GM18867 (cell line): Measurements from ENCODE around the gene LRRC43.
"Not testable (repeated sequence)": the region's sequence is repeated elsewhere in the genome, so short reads cannot be mapped to it uniquely, and the experiment has no call there.

ENCODE experiments used
- ATAC-seq: cut with Tn5 transposase; IDR thresholded peaks from one replicate; pipeline ENCODE4 v1.9.1; 2021; ENCODE audit warnings: mild to moderate bottlenecking, moderate library complexity; ENCODE audit not compliant: unreplicated experiment

The LRRC43 gene

GRCh38 chr12:122189626-122190475 lies 6.9 kb downstream of the LRRC43 start:
- no peak for ATAC-seq

- peak; percentile 49 for ATAC-seq
Measured at GRCh38 chr12:122190842-122191668, 8.1 kb downstream of the LRRC43 start.

- ATAC-seq: no peak
Measured at GRCh38 chr12:122192441-122192840, 9.5 kb downstream of the LRRC43 start.

GRCh38 chr12:122194804-122195203 lies 11.9 kb downstream of the LRRC43 start:
- no peak for ATAC-seq

- no peak for ATAC-seq
Measured at GRCh38 chr12:122195405-122195804, 12.5 kb downstream of the LRRC43 start.

- peak; percentile 36 for ATAC-seq
Measured at GRCh38 chr12:122197612-122197966, 14.7 kb downstream of the LRRC43 start.

GRCh38 chr12:122199484-122200355 lies 16.8 kb downstream of the LRRC43 start:
- ATAC-seq: no peak

GRCh38 chr12:122200541-122201175 lies 17.7 kb downstream of the LRRC43 start:
- no peak for ATAC-seq

- no peak for ATAC-seq
Measured at GRCh38 chr12:122201381-122201780, 18.5 kb downstream of the LRRC43 start.

- ATAC-seq: no peak
Measured at GRCh38 chr12:122202017-122202416, 19.1 kb downstream of the LRRC43 start.

GRCh38 chr12:122202811-122203210 lies 19.9 kb downstream of the LRRC43 start:
- ATAC-seq: not testable (repeated sequence)

GRCh38 chr12:122203301-122204166 lies 20.6 kb downstream of the LRRC43 start, which contains the start of gene B3GNT4:
Gene B3GNT4, plus strand, starts transcription at chr12:122203709. Its CDS starts 910 bp downstream, at chr12:122204619.
- no peak for ATAC-seq

- no peak for ATAC-seq
Measured at GRCh38 chr12:122204167-122205052, 21.5 kb downstream of the LRRC43 start.

GRCh38 chr12:122205053-122205925 lies 22.4 kb downstream of the LRRC43 start:
- ATAC-seq: no peak

GRCh38 chr12:122206111-122206881 lies 23.4 kb downstream of the LRRC43 start:
- ATAC-seq: no peak

- no peak for ATAC-seq
Measured at GRCh38 chr12:122206976-122207375, 24.1 kb downstream of the LRRC43 start.

GRCh38 chr12:122207391-122207790 lies 24.5 kb downstream of the LRRC43 start:
- no peak for ATAC-seq
